NCI-H128 (cell line): ENCODE results near the gene REXO4.
A peak's percentile ranks its signal among the peaks of the same experiment; 100 is the strongest.
"Not testable (repeated sequence)": the region's sequence is repeated elsewhere in the genome, so short reads cannot be mapped to it uniquely, and the experiment has no call there.

Source experiments
- DNase-seq: peaks from one replicate; lab custom pipeline; 2025; ENCODE audit not compliant: unreplicated experiment; lab: John Stamatoyannopoulos, UW

Gene REXO4

GRCh38 chr9:133389562-133389961 lies 28.2 kb downstream of the REXO4 start:
- no peak for DNase-seq

- no peak for DNase-seq
Measured at GRCh38 chr9:133389025-133389557, 28.7 kb downstream of the REXO4 start.

- DNase-seq: no peak
Measured at GRCh38 chr9:133387680-133388079, 30.1 kb downstream of the REXO4 start.

DNA sequence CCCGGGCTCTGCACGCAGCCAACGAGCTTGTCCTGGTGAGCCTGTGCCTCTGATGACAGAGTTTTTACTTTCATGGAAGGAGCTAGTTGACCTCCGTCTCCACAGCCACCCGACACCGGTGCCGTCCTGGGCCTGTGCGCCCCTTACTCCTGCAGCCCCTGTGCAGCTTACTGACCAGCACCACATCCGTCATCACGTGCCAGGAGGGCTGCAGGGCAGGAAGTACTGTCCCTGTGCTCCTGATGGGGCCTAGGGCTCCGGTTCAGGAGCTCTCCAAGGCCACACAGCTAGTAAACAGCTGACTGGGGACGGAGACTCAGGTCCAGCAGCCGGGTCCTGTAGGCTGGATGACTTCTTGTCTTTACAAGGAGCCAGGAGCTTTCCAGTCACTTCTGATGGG lies 31.5 kb downstream of the REXO4 start:
- no peak for DNase-seq

DNA sequence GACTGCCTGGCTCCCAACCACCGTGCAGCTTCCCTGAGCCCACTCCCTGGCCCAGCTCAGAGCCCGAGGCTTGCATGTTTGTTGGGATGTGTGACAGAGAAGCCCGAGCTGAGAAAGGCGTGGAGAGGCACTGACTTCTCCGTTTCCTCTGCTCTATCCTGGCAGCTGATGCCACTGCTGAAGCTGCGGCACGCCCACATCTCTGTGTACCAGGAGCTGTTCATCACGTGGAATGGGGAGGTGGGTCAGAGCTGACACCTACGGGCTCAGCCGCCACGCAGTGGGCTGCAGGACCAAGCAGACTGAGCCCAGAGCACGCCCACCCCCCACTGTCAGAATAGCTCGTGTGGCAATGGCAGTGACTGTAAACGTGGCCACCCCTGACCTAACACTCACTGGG lies 32.4 kb downstream of the REXO4 start:
- no peak for DNase-seq

- DNase-seq: no peak
Measured at GRCh38 chr9:133384736-133385321, 33.0 kb downstream of the REXO4 start.

GRCh38 chr9:133383438-133383837 lies 34.4 kb downstream of the REXO4 start:
- DNase-seq: no peak

- no peak for DNase-seq
Measured at GRCh38 chr9:133382507-133383141, 35.2 kb downstream of the REXO4 start.

GRCh38 chr9:133380734-133381133 lies 37.1 kb downstream of the REXO4 start:
- no peak for DNase-seq

DNA sequence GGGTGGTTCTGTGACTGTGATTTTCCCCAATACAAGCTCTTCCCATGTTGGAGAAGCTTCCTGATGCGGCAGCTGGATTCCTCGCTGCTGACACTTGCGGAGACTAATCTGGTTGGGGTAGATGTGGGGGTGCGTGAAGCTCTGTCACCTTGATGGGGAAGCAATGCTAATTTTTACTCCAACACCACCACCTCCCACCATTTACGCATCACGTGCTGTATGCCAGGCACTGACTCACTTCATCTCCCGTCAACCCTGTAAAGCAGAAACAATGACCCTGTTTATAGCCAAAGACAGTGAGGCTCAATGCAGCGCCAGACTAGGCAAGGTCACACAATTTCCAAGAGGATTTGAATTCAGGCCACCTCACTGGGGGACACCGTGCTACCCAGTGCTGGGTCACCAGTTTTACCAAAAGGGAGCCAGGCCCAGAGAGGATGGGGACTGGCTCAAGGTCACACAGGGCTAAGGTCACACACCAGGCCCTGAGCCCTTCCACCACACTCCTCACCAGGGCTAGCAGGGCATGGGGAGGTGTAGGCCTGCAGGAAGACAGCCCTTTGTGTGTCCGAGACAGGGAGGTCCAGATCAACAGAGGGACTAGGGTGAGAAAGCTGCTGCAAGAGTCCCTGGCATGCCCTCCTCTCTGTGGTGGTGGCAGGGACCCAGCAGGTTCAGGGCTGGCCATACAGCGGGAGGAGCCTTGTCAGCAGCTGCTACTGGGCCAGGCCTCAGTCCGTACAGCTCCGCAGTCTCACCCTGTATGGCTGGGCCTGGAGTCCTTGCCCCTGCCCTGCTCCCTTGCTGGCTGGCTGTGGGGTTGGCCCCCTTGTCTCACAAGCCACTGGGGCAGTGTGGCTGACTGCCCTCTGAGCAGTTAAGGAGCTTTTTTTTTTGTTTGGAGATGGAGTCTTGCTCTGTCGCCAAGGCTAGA lies 38.4 kb downstream of the REXO4 start:
- DNase-seq: no peak

DNA sequence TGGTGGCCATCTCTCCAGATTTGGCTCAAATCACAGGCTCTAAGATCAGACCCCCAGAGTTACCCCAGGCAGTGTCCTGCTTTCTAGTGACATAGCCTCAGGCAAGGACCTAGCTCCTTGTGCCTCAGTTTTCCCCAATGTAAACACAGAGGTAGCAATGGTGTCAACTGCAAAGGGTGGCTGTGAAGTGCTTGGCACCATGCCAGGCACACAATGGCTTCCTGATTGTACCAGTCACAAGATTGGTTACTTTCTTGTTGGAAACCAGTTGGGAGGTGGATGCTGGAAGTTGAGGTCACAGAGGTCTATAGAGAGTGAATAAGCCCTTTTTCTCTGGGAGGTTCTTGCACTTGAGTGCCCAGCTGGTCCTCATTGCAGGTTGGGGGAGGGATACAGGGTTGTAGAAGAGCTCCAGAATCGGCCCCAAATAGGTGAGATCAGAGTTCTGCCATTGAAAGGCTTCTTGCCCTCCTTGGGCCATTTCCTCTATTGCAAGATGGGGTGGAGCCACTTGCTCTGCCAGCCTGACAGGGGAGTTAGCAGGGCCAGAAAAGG lies 39.3 kb downstream of the REXO4 start:
- DNase-seq: no peak

GRCh38 chr9:133377721-133378216 lies 40.0 kb downstream of the REXO4 start:
- no peak for DNase-seq

GRCh38 chr9:133377280-133377679 lies 40.5 kb downstream of the REXO4 start:
- not testable (repeated sequence) for DNase-seq

- peak; percentile 94 for DNase-seq
Measured at GRCh38 chr9:133375724-133376654, 41.8 kb downstream of the REXO4 start, which contains the start of the genes STKLD1 and SURF4. TSS of gene STKLD1 (plus strand) at chr9:133376366. CDS start at chr9:133376474, 108 bp downstream. TSS of gene SURF4 (minus strand) at chr9:133376060. CDS start at chr9:133375969, 91 bp downstream.

DNA sequence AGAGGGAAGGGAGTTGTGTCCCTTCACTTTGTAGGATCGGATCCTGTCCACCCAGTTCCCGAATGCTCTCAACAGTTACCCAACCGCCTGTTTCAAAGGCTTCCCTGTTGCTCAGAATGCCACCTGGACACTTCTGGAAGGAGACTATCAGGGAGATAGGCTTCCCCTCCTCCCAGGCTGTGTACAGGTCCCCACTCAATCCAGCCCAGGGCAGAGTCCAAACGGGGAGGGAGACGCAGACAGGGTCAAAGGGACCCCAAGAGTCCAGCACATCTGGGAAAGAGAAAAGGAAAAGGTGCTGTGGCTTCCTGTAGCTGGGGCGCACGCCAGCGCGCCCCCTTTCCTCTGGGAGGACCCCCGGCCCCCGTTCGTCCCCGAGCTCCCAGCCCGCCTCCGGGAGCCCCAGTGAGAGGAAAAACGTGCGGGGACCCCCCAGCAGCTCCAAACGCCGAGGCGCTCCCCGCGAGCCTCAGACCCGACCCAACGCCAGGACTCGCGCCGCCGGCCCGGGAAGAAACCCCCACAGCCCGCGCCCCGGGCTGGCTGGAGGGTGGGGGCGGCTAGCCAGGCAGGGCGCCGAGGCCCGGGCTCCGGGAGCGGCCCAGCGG lies 42.6 kb downstream of the REXO4 start:
- no peak for DNase-seq

DNA sequence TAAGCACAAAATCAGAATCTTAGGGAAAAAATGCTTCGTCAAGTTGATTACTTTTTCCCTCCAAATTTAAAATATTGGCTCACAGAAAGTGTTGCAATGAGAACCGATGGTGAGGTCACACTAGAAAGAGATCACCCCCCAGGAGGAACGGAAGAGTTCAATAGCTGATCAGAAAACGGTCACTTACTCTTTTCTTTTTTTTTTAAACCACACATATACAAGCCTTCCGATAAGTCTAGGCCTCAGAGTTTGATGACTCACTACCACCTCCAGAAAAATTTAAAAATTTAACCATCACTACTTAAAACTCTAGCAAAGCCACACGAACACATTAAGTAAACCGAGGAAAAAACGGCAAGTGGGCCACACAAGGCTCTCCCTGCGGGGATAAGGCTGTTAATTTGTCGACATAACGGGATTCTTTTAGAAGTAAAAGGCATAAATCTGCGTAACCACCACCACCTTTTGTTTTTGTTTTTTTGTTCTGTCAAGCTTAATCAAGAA lies 43.1 kb downstream of the REXO4 start:
- no peak for DNase-seq

GRCh38 chr9:133372144-133372543 lies 45.7 kb downstream of the REXO4 start:
- no peak for DNase-seq

DNA sequence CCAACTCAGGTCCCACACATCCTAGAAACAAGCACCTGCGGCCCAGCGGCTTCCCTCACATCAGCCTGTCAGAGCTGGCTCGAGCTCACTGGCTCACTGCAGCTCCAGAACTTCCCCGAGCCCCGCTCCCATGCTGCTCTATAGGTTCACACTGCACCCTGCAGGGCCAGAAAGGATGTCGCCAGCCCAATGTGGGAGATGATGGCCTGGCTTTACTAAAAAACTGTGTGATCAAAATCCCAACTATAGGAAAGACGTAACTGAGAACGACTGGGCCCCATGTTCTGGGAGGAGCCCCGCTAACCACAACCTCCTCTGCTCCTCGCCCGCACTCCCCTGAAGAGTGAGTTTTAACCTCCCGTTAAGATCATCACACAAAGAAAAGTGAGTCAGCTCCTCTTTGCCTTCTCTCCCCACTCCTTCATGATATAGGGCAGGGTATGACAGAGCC lies 46.5 kb downstream of the REXO4 start:
- DNase-seq: no peak

DNA sequence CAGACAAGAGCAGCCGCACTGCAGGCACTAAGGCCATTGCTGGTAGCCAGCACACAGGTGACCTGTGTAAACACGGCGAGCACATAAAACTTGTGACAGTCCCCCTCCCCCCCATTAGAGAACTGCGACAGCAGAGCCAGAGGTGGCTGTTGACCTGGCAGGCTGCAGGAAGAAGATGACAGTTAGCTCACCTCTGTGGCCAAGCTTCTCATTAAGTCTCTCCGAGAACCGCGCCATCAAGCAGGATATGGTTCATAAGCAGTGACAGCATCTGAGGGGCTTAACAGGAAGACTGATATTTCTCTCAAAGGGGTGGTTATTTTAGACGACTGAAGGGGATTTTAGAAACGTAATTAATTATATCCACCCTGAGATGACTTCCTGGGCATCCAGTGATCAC lies 47.1 kb downstream of the REXO4 start:
- no peak for DNase-seq
